Uterus (tissue), 2 donors: ENCODE results near the gene TMEM117.

Source experiments
- CTCF ChIP-seq, 4 experiments: fragments of 200-600 bp in 2 of 4; fragments of 450-650 bp in 2 of 4; sonication (generic) in 2 of 4; IDR thresholded peaks; one replicate each; pipeline ENCODE4 v1.5.1; 2016 to 2019; ENCODE audit warnings: antibody characterized with exemption in 4 of 4, mild to moderate bottlenecking in 2 of 4, moderate library complexity in 1 of 4
- POLR2A ChIP-seq, 2 donors: fragments of 450-650 bp; IDR thresholded peaks; one replicate each; pipeline ENCODE4 v1.6.1; 2016; ENCODE audit warnings: antibody characterized with exemption in 2 of 2, mild to moderate bottlenecking in 1 of 2, moderate library complexity in 1 of 2

- no peak for TF ChIP-seq POLR2A (IDR thresholded peaks at IDR 0.05)
- no peak for TF ChIP-seq CTCF (IDR thresholded peaks at IDR 0.05)
Measured at GRCh38 chr12:44367136-44367535, 531.3 kb downstream of the TMEM117 start.
